Measurements from ENCODE around the gene CLBA1. TPM values are rescaled to one million over a fixed set of nuclear protein-coding genes. Genes with fewer than 3 reads are reported as not detected.

The CLBA1 gene
- total RNA-seq, 1 donor from 2014 or later: 8.5 TPM

GRCh38 chr14:104956290-104956890 is 29.2 kb upstream of the CLBA1 start:
- H3K4me2 ChIP-seq: no peak overlapping the region
- no peaks in the 10 kb centered on the region for H3K79me2 ChIP-seq (ENCODE audit: low read depth)
- DNase-seq (ENCODE audit: low spot score): no peak
- TF ChIP-seq CTCF (IDR thresholded peaks at IDR 0.05): no peak
- no peak for TF ChIP-seq EZH2 (IDR thresholded peaks at IDR 0.05)
- TF ChIP-seq EZH2phosphoT487 (IDR thresholded peaks at IDR 0.05): no peak
- H3K9me3 ChIP-seq (ENCODE audit: low read depth): no peaks in the 10 kb centered on the region
- no peaks in the 10 kb centered on the region for H4K20me1 ChIP-seq (ENCODE audit: low read depth)
- H3K4me3 ChIP-seq: no peak overlapping the region
- Mint-ChIP-seq H3K27me3 (ENCODE audit: insufficient read depth, low read depth) (peaks cover 5% of the 10 kb centered on the region), H3K27ac (peak overlapping the region; percentile 60), H3K4me1 (no peaks in the 10 kb centered on the region), H3K36me3 (no peaks in the 10 kb centered on the region), H3K9me3 (no peaks in the 10 kb centered on the region), H3K4me3 (no peak overlapping the region)
- H3F3A ChIP-seq (ENCODE audit: low read depth): no peaks in the 10 kb centered on the region
- H3K27ac ChIP-seq: no peak overlapping the region
- no peaks in the 10 kb centered on the region for H3K36me3 ChIP-seq
- no peaks in the 10 kb centered on the region for H3K4me1 ChIP-seq
- no peak overlapping the region for H2AFZ ChIP-seq (replicated peaks)
- peaks cover 4% of the 10 kb centered on the region for H3K27me3 ChIP-seq
- no peak overlapping the region for H3K9ac ChIP-seq

- H3K36me3 ChIP-seq: no peaks in the 10 kb centered on the region
- no peaks in the 10 kb centered on the region for H3K9me3 ChIP-seq (ENCODE audit: low read depth)
- Mint-ChIP-seq H3K36me3 (no peaks in the 10 kb centered on the region), H3K9me3 (no peaks in the 10 kb centered on the region), H3K27ac (no peak overlapping the region), H3K4me3 (no peak overlapping the region), H3K27me3 (ENCODE audit: insufficient read depth, low read depth) (peaks cover 5% of the 10 kb centered on the region), H3K4me1 (no peaks in the 10 kb centered on the region)
- no peaks in the 10 kb centered on the region for H3F3A ChIP-seq (ENCODE audit: low read depth)
- DNase-seq (ENCODE audit: low spot score): no peak
- H3K4me1 ChIP-seq: no peaks in the 10 kb centered on the region
- no peak overlapping the region for H3K27ac ChIP-seq
- no peak overlapping the region for H3K9ac ChIP-seq
- H3K4me2 ChIP-seq: no peak overlapping the region
- H2AFZ ChIP-seq (replicated peaks): no peak overlapping the region
- H3K4me3 ChIP-seq: no peak overlapping the region
- no peaks in the 10 kb centered on the region for H3K79me2 ChIP-seq (ENCODE audit: low read depth)
- TF ChIP-seq EZH2phosphoT487 (IDR thresholded peaks at IDR 0.05) (no peak), CTCF (IDR thresholded peaks at IDR 0.05) (no peak), EZH2 (IDR thresholded peaks at IDR 0.05) (no peak)
- no peaks in the 10 kb centered on the region for H4K20me1 ChIP-seq (ENCODE audit: low read depth)
- H3K27me3 ChIP-seq: peaks cover 4% of the 10 kb centered on the region
These were observed 28.2 kb upstream of the CLBA1 start for GRCh38 chr14:104957146-104958113.

- peaks cover 7% of the 10 kb centered on the region for H3K27me3 Mint-ChIP-seq (ENCODE audit: insufficient read depth, low read depth)
- Histone ChIP-seq H3K9ac (no peak overlapping the region), H4K20me1 (ENCODE audit: low read depth) (no peaks in the 10 kb centered on the region), H3K9me3 (ENCODE audit: low read depth) (no peaks in the 10 kb centered on the region), H3K4me2 (no peak overlapping the region), H3K27me3 (peaks cover 19% of the 10 kb centered on the region), H3F3A (ENCODE audit: low read depth) (peaks cover 11% of the 10 kb centered on the region), H3K4me1 (peaks cover 14% of the 10 kb centered on the region), H3K79me2 (ENCODE audit: low read depth) (no peaks in the 10 kb centered on the region), H3K4me3 (no peak overlapping the region), H3K27ac (no peak overlapping the region), H2AFZ (replicated peaks) (no peak overlapping the region), H3K36me3 (no peaks in the 10 kb centered on the region)
- no peak overlapping the region for H3K4me3 Mint-ChIP-seq
- no peaks in the 10 kb centered on the region for H3K9me3 Mint-ChIP-seq
- TF ChIP-seq EZH2 (IDR thresholded peaks at IDR 0.05): no peak
- no peak for TF ChIP-seq CTCF (IDR thresholded peaks at IDR 0.05)
- TF ChIP-seq EZH2phosphoT487 (IDR thresholded peaks at IDR 0.05): no peak
- no peak for DNase-seq (ENCODE audit: low spot score)
- H3K27ac Mint-ChIP-seq: no peak overlapping the region
- H3K4me1 Mint-ChIP-seq: peaks cover 9% of the 10 kb centered on the region
- no peaks in the 10 kb centered on the region for H3K36me3 Mint-ChIP-seq
These were observed 21.0 kb upstream of the CLBA1 start for GRCh38 chr14:104964546-104964945.
